NCI-H345 treated with DMSO at 0.1 percent for 48 hours (cell line): ENCODE measurements around the gene CREB3L1.

ENCODE experiments used
- DNase-seq: peaks from one replicate; lab custom pipeline; 2025; ENCODE audit not compliant: unreplicated experiment; lab: John Stamatoyannopoulos, UW

The CREB3L1 gene

GRCh38 chr11:46277622-46278386, at the start of gene CREB3L1:
TSS of gene CREB3L1 (plus strand) at chr11:46277662. CDS start at chr11:46278112, 450 bp downstream.
- DNase-seq, result no peak

GRCh38 chr11:46229230-46229629, 48.2 kb upstream of the CREB3L1 start:
- DNase-seq, result no peak

- DNase-seq, result no peak
Measured at GRCh38 chr11:46234311-46234710, 43.2 kb upstream of the CREB3L1 start.

- no peak for DNase-seq
Measured at GRCh38 chr11:46235777-46236688, 41.4 kb upstream of the CREB3L1 start.

- no peak for DNase-seq
Measured at GRCh38 chr11:46236918-46237247, 40.6 kb upstream of the CREB3L1 start.

- DNase-seq, result no peak
Measured at GRCh38 chr11:46237248-46238077, 40.0 kb upstream of the CREB3L1 start.

GRCh38 chr11:46238078-46238966, 39.1 kb upstream of the CREB3L1 start:
- DNase-seq, result peak; percentile 11

- peak; percentile 54 for DNase-seq
Measured at GRCh38 chr11:46238967-46239800, 38.3 kb upstream of the CREB3L1 start.

GRCh38 chr11:46239801-46240061, 37.7 kb upstream of the CREB3L1 start:
- no peak for DNase-seq

- DNase-seq, result no peak
Measured at GRCh38 chr11:46240371-46240770, 37.1 kb upstream of the CREB3L1 start.

GRCh38 chr11:46240861-46241260, 36.6 kb upstream of the CREB3L1 start:
- DNase-seq, result no peak

- no peak for DNase-seq
Measured at GRCh38 chr11:46242041-46242951, 35.2 kb upstream of the CREB3L1 start.

- peak; percentile 77 for DNase-seq
Measured at GRCh38 chr11:46242952-46243795, 34.3 kb upstream of the CREB3L1 start.

GRCh38 chr11:46243796-46244109, 33.7 kb upstream of the CREB3L1 start:
- no peak for DNase-seq

- no peak for DNase-seq
Measured at GRCh38 chr11:46246521-46246920, 30.9 kb upstream of the CREB3L1 start.

GRCh38 chr11:46247090-46247489, 30.4 kb upstream of the CREB3L1 start:
- DNase-seq, result no peak

GRCh38 chr11:46247659-46248058, 29.8 kb upstream of the CREB3L1 start:
- peak; percentile 76 for DNase-seq
